Subcutaneous abdominal adipose tissue (tissue), 5 donors: ENCODE data around the gene DPH3.

Experiments
- H3K27ac ChIP-seq: one replicate; pipeline ENCODE4 v1.7.0; 2013; ENCODE audit warnings: low read depth, mild to moderate bottlenecking, inconsistent platforms, low read length, moderate library complexity
- H3K27me3 ChIP-seq, 5 donors: one replicate each; pipeline ENCODE4 v1.7.0; 2013; ENCODE audit warnings: low read length in 5 of 5, inconsistent platforms in 1 of 5; ENCODE audit not compliant: control insufficient read depth in 5 of 5, insufficient read depth in 4 of 5
- H3K36me3 ChIP-seq, 5 donors: one replicate each; pipeline ENCODE4 v1.7.0; 2013; ENCODE audit warnings: low read length in 5 of 5; ENCODE audit not compliant: control insufficient read depth in 5 of 5, insufficient read depth in 5 of 5
- H3K4me1 ChIP-seq, 5 donors: one replicate each; pipeline ENCODE4 v1.7.0; 2013; ENCODE audit warnings: low read length in 5 of 5, mild to moderate bottlenecking in 3 of 5, moderate library complexity in 1 of 5; ENCODE audit not compliant: control insufficient read depth in 5 of 5, insufficient read depth in 5 of 5
- H3K4me3 ChIP-seq, 5 donors: one replicate each; pipeline ENCODE4 v1.7.0; 2013; ENCODE audit warnings: low read length in 5 of 5, low read depth in 1 of 5
- H3K9ac ChIP-seq, 5 donors: one replicate each; pipeline ENCODE4 v1.7.0; 2013; ENCODE audit warnings: low read length in 5 of 5, mild to moderate bottlenecking in 4 of 5, moderate library complexity in 3 of 5
- H3K9me3 ChIP-seq, 5 donors: one replicate each; pipeline ENCODE4 v1.7.0; 2013; ENCODE audit warnings: low read length in 5 of 5; ENCODE audit not compliant: control insufficient read depth in 5 of 5
- donor health status: healthy.
- donor health status: healthy.
- donor health status: healthy.
- donor health status: healthy.
- donor health status: healthy.

Gene DPH3

DNA sequence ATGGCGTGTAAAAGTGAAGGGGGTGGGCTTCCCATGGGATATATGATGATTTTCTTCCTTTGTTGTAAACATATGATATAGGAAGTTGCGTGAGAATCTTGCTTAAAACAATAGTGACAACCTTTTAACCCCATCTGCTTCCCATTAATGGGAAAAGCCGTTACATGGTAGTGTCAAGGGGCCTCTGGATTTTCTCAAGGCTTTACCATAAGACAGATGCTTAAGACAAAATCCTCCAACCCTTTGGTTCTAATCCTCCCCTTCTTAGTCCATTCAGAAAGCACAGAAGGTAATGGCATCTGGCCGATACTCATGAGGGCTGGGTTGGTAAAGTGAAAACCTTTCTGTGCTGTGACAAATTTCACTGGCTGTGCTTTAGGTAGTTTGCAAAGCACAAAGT lies 25.0 kb downstream of the DPH3 start:
- Histone ChIP-seq H3K9ac (peak overlapping the region in 4 of 5 donors; percentile 31 to 79 (median 45)), H3K4me3 (no peak overlapping the region), H3K36me3 (no peaks in the 10 kb centered on the region), H3K27ac (peak overlapping the region; percentile 97), H3K27me3 (no peaks in the 10 kb centered on the region), H3K9me3 (no peaks in the 10 kb centered on the region), H3K4me1 (peaks cover 3 to 63% (median 30%) of the 10 kb centered on the region in 5 donors)

GRCh38 chr3:16239086-16239770 lies 25.5 kb downstream of the DPH3 start:
- no peaks in the 10 kb centered on the region for H3K36me3 ChIP-seq
- no peaks in the 10 kb centered on the region for H3K9me3 ChIP-seq
- H3K27me3 ChIP-seq = no peaks in the 10 kb centered on the region
- peak overlapping the region in 1 of 5 donors; percentile 13 for H3K4me3 ChIP-seq
- H3K9ac ChIP-seq = peak overlapping the region in 3 of 5 donors; percentile 31 to 79 (median 45)
- H3K27ac ChIP-seq = peak overlapping the region; percentile 97
- H3K4me1 ChIP-seq = peaks cover 3 to 57% (median 24%) of the 10 kb centered on the region in 5 donors

DNA sequence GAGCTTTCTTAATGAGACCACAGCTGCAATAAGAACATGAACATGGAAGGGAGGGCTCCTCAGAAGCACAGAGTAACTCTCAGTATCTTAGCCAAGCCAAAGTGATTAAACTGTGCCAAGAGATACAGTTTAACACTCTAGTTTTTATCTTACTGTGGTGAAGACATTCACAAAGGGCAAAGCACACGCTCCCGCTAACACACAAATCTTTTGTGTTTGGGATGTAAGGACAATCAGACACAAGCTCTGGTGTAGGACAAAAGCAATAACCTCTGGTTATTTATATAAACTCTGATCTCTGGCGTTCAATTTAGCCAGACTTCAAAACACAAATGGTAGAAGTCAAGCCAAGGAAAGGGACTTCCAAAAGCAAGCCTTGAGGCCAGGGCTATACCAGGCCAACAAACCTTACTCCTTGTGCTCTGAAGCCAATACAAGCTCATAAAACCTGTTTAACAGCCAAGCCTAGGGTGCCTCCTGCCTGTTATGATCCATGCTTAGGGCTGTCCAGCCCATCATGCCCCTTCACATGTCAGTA lies 27.8 kb downstream of the DPH3 start:
- Histone ChIP-seq H3K27me3 (no peaks in the 10 kb centered on the region), H3K4me3 (no peak overlapping the region), H3K9me3 (no peaks in the 10 kb centered on the region), H3K36me3 (no peaks in the 10 kb centered on the region), H3K27ac (peak overlapping the region; percentile 64), H3K9ac (no peak overlapping the region), H3K4me1 (peaks cover 3 to 42% (median 22%) of the 10 kb centered on the region in 5 donors)

GRCh38 chr3:16236030-16236639 lies 28.6 kb downstream of the DPH3 start:
- peak overlapping the region; percentile 64 for H3K27ac ChIP-seq
- H3K27me3 ChIP-seq = no peaks in the 10 kb centered on the region
- H3K36me3 ChIP-seq = no peaks in the 10 kb centered on the region
- H3K9ac ChIP-seq = no peak overlapping the region
- H3K4me3 ChIP-seq = no peak overlapping the region
- peaks cover 3 to 36% (median 22%) of the 10 kb centered on the region in 5 donors for H3K4me1 ChIP-seq
- H3K9me3 ChIP-seq = no peaks in the 10 kb centered on the region

- Histone ChIP-seq H3K9me3 (peaks cover 0 to 3% (median 0%) of the 10 kb centered on the region in 5 donors), H3K27me3 (no peaks in the 10 kb centered on the region), H3K4me1 (peaks cover 0 to 19% (median 7%) of the 10 kb centered on the region in 5 donors), H3K27ac (no peak overlapping the region), H3K36me3 (no peaks in the 10 kb centered on the region), H3K4me3 (no peak overlapping the region), H3K9ac (no peak overlapping the region)
Observed at GRCh38 chr3:16234281-16234680, 30.5 kb downstream of the DPH3 start.

GRCh38 chr3:16233806-16234205 lies 30.9 kb downstream of the DPH3 start:
- Histone ChIP-seq H3K9ac (no peak overlapping the region), H3K4me3 (no peak overlapping the region), H3K36me3 (peaks cover 0 to 3% (median 0%) of the 10 kb centered on the region in 5 donors), H3K27ac (no peak overlapping the region), H3K9me3 (peaks cover 0 to 3% (median 0%) of the 10 kb centered on the region in 5 donors), H3K27me3 (no peaks in the 10 kb centered on the region), H3K4me1 (peaks cover 0 to 15% (median 2%) of the 10 kb centered on the region in 5 donors)

DNA sequence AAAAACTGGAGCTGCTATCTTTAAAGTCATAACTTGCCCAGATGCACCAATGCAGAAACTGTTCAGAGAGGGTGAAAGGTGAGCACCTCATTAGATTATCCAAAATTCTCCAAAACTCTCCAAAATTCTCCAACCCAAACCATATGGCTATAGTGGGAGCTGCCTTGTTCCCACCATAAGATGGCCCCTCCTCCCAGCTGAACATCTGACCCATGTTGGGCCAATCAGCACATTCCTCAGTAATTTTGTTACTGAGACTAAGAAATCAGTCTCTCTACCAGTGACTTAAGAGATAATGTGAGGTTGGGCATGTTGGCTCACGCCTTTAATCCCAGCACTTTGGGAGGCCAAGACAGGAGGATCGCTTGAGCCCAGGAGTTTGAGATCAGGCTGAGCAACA lies 32.8 kb downstream of the DPH3 start:
- H3K36me3 ChIP-seq = peaks cover 0 to 17% (median 10%) of the 10 kb centered on the region in 5 donors
- no peaks in the 10 kb centered on the region for H3K27me3 ChIP-seq
- H3K4me3 ChIP-seq = no peak overlapping the region
- peaks cover 0 to 9% (median 0%) of the 10 kb centered on the region in 5 donors for H3K4me1 ChIP-seq
- H3K27ac ChIP-seq = no peak overlapping the region
- H3K9me3 ChIP-seq = peaks cover 0 to 3% (median 0%) of the 10 kb centered on the region in 5 donors
- H3K9ac ChIP-seq = no peak overlapping the region

DNA sequence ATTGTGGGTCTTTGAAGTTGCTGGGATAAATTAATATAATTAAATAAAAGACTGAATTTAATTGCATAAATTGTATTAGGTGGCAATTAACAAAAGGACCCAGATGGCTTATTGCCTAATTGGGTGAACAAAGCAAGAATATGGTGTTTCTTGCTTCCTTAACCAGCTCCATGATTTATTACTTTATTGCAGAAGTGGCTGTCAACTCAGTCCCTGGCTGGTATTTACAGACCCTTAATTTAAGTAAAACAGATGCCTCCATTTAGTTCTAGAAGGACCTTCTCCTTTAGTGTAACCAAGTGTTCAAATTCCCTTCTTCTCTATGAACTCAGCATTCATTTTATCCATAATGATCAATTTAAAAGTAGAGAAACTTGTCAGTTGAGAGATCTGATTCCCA lies 35.1 kb downstream of the DPH3 start:
- no peaks in the 10 kb centered on the region for H3K4me1 ChIP-seq
- H3K27ac ChIP-seq = no peak overlapping the region
- no peaks in the 10 kb centered on the region for H3K27me3 ChIP-seq
- no peak overlapping the region for H3K4me3 ChIP-seq
- H3K9ac ChIP-seq = no peak overlapping the region
- H3K36me3 ChIP-seq = peaks cover 0 to 29% (median 17%) of the 10 kb centered on the region in 5 donors
- H3K9me3 ChIP-seq = peaks cover 0 to 3% (median 0%) of the 10 kb centered on the region in 5 donors

GRCh38 chr3:16227566-16227965 lies 37.2 kb downstream of the DPH3 start:
- Histone ChIP-seq H3K9ac (no peak overlapping the region), H3K9me3 (peaks cover 0 to 3% (median 0%) of the 10 kb centered on the region in 5 donors), H3K4me1 (no peaks in the 10 kb centered on the region)

GRCh38 chr3:16224325-16224724 lies 40.4 kb downstream of the DPH3 start:
- Histone ChIP-seq H3K27me3 (no peaks in the 10 kb centered on the region), H3K4me3 (no peak overlapping the region), H3K27ac (no peak overlapping the region), H3K4me1 (no peaks in the 10 kb centered on the region), H3K9me3 (no peaks in the 10 kb centered on the region), H3K36me3 (peaks cover 8 to 64% (median 50%) of the 10 kb centered on the region in 5 donors), H3K9ac (no peak overlapping the region)

More at GRCh38 chr3:16227566-16227965, 37.2 kb downstream of the DPH3 start:
- Histone ChIP-seq H3K36me3 (peaks cover 4 to 33% (median 21%) of the 10 kb centered on the region in 5 donors), H3K4me3 (no peak overlapping the region), H3K27ac (no peak overlapping the region), H3K27me3 (no peaks in the 10 kb centered on the region)
